GM12875 (cell line): ENCODE data around the gene SLC23A1.
"Not testable (repeated sequence)": the region's sequence is repeated elsewhere in the genome, so short reads cannot be mapped to it uniquely, and the experiment has no call there.

Experiments
- H3K4me3 ChIP-seq: one replicate; pipeline ENCODE4 v1.5.1; 2011; ENCODE audit warnings: low read depth, low read length, control low read depth
- CTCF ChIP-seq: IDR thresholded peaks from 2 replicates; pipeline ENCODE4 v1.5.1; 2011; ENCODE audit warnings: low read depth, mild to moderate bottlenecking, control low read depth, inconsistent platforms, low read length, moderate library complexity, borderline replicate concordance; ENCODE audit not compliant: insufficient read depth

Gene SLC23A1

GRCh38 chr5:139414581-139415130 lies 31.6 kb upstream of the SLC23A1 start:
- no peak for TF ChIP-seq CTCF

GRCh38 chr5:139413963-139414362 lies 30.9 kb upstream of the SLC23A1 start:
- no peak for TF ChIP-seq CTCF
- no peak overlapping the region for H3K4me3 ChIP-seq

More at GRCh38 chr5:139414581-139415130, 31.6 kb upstream of the SLC23A1 start:
- no peak overlapping the region for H3K4me3 ChIP-seq

- TF ChIP-seq CTCF = no peak
- no peak overlapping the region for H3K4me3 ChIP-seq
Observed at GRCh38 chr5:139413153-139413552, 30.1 kb upstream of the SLC23A1 start.

GRCh38 chr5:139410993-139411828 lies 28.1 kb upstream of the SLC23A1 start:
- H3K4me3 ChIP-seq = no peak overlapping the region
- no peak for TF ChIP-seq CTCF

GRCh38 chr5:139410121-139410992 lies 27.3 kb upstream of the SLC23A1 start:
- H3K4me3 ChIP-seq = no peak overlapping the region
- no peak for TF ChIP-seq CTCF

- not testable (repeated sequence) for H3K4me3 ChIP-seq
Observed at GRCh38 chr5:139409116-139409515, 26.0 kb upstream of the SLC23A1 start.

GRCh38 chr5:139408191-139408590 lies 25.1 kb upstream of the SLC23A1 start:
- no peak for TF ChIP-seq CTCF
- no peak overlapping the region for H3K4me3 ChIP-seq
